Left hindlimb (tissue), 1 donor: ENCODE measurements around the gene RNF11.
"Not testable (repeated sequence)": the region's sequence is repeated elsewhere in the genome, so short reads cannot be mapped to it uniquely, and the experiment has no call there.

Experiments used
- DNase-seq: peaks from one replicate; pipeline ENCODE4 v3.0.0-alpha.2; 2018

The RNF11 gene

GRCh38 chr1:51228471-51228870 is 7.6 kb upstream of the RNF11 start:
- not testable (repeated sequence) for DNase-seq

GRCh38 chr1:51230501-51231078 is 5.5 kb upstream of the RNF11 start:
- no peak for DNase-seq

DNA sequence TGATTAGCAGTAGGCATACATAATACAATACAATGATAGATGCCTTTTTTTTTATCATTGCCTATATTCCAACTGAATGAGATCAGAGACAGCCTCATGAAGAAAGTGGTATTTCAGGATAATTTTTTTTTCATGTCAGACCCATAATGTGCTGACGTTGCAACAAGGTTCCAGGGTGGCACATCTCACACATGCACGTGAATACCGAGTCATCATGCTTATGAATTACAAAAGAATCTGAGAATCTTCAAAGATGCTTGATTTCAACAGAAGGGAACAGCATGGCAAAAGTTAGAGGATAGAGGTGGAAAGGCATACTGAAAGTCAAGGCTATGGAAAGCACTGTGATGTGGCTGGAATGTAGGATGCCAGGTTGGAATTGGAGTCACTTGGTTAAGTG is 5.0 kb upstream of the RNF11 start:
- no peak for DNase-seq

DNA sequence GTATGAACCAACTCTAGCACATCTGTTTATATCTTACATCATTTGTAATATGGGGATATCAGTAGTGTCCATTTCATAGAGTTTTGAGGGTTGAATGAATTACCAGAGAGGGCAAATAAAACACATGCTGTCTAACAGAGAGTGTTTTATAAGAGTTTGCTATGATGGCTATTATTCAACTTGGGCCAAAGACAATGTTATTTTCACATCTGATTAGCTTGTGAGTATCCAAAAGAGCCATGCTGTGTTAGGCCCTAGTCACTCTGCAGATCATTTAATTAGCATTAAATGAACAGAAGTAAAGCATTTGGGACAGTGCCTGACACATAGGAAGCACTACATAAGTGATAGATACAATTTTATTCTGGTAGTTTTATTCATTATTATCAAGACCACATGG is 4.2 kb upstream of the RNF11 start:
- DNase-seq: no peak

GRCh38 chr1:51234236-51234635 is 1.8 kb upstream of the RNF11 start:
- DNase-seq: not testable (repeated sequence)

DNA sequence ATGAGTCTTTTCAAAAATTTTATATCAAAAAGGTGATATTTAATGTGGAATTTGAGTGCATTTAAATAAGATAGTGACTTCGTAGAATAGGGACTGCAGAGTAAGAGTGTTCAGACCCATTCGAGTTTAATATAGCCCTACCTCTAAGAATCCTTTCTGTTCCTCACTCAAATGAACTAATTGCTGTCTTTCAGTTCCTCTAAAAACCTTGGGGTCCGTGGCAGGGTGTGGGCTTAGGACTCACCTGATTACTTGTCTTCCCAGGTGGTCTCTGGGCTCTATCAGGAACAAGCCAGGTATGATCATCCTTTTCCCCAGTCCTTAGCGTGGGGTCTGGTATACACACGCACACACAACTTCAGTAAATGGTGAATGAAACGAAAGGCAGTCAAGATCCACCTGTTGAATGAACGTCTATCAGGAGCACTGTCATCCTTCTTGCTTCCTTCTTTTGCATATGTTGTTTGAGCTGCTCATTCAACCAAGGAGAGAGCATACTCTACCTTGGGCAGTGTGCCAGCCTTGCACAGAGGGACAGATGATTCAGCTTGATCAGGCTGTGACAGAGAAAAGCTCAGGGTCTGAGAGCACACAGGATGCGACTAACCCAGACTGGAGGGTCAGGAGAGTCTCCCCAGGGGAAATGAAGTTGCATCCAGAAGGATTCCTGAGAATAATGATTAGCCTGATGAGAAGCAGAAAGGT is 1.2 kb upstream of the RNF11 start:
- DNase-seq: peak; percentile 35

DNA sequence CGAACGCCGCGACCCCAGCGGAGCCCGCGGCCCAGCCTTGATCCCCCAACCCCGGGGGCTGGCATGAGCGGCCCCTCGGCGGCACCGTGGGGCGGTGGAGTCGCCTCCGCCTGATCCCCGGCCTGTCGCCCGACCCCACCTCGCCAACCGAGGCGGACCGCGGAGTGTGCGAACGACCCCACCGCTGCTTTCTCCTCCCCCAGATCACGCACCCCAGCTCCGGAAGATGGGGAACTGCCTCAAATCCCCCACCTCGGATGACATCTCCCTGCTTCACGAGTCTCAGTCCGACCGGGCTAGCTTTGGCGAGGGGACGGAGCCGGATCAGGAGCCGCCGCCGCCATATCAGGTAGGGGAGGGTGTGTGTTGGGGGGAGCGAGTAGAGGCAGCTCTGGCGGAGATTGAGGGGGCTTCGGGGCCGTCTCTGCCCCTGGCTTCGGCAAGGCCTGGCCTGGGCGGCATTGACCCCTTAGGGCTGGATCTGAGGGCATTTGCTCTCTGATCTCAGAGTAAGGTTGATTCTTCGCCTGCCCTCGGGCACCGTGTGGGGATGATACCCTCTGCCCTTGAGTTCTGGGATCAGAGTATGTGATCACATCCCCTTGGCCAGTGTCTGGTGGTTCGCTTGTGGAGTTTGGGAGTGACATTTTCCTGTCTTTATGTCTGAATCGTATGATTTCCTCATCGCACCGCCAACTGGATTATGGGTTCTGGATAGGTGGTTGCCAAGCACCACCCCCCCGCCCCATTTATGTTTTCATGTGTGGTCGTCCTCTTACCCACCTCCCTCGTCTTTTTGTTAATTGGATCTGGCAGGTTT is 668 bp downstream of the RNF11 start:
- DNase-seq: peak; percentile 74

DNA sequence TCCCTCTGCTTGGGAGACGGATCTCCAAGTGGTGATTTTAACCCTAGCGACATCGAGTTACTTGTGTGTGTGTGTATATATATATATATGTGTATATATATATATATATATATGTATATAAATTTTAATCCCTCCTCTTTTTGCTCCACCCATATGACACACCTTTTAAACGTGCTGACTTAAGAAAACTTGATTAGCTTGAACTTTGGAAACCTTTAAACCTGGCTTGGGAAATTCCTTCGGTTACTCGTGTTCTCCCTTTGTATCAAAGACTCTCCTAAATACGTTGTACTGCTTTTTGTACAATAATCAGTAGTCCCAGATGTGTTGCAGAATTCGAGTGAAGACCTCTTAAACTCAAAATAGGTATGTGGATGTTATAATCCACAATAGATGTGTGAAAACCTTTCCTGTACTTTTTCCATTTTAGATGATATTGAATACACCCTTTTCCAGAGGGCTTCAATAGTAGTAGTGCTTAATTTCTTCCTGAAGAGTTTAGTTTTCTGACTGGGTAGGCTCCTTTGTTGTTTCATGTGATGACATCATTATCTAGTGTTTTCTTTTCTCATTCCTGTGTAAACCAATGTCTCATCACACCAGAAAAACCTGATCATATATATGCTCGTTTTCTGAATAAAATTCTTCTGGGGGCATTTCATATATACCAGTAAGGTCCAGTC is 1.4 kb downstream of the RNF11 start:
- DNase-seq: no peak

DNA sequence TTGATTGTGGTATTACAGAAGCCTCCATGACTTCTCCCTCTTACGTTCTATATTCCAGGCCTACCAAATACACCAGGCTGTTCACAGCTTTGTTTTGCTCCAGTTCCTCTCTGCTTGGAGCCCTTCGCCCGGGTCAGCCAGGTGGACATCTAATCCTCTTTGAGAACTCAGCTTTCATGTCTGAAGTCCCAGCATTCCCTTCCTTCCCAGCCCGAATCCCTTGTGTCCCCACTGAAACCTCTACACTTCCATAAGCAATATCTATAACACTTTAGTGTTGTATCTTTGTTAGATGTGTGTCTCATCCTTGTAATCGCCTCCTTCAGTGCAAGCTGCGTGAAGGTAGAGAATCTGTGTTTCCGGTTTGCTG is 1.9 kb downstream of the RNF11 start:
- peak; percentile 36 for DNase-seq

DNA sequence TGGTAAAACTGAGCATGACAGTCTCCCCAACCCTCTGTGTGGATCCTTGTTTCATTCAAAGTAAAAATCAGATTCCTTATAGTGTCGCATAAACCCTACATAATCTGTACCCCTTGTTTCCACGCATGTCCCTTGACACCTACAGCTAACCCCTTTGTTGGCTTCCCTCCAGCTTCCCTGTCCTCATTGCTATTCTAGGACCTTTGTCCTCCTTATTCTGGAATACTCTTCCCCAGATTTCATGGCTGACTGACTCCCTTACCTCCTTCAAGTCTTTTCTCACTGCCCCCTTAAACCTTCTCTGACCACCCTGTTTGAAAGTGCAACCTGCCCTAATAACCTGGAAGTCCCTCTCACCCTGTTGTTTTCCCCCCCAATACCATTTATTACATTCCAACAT is 4.0 kb downstream of the RNF11 start:
- no peak for DNase-seq

- DNase-seq: no peak
Observed at GRCh38 chr1:51241119-51241518, 5.0 kb downstream of the RNF11 start.

- no peak for DNase-seq
Observed at GRCh38 chr1:51242546-51242945, 6.5 kb downstream of the RNF11 start.

GRCh38 chr1:51247022-51247421 is 10.9 kb downstream of the RNF11 start:
- DNase-seq: no peak

GRCh38 chr1:51247499-51247898 is 11.4 kb downstream of the RNF11 start:
- DNase-seq: no peak

- DNase-seq: no peak
Observed at GRCh38 chr1:51249445-51249844, 13.4 kb downstream of the RNF11 start.

GRCh38 chr1:51250729-51251128 is 14.7 kb downstream of the RNF11 start:
- DNase-seq: not testable (repeated sequence)

DNA sequence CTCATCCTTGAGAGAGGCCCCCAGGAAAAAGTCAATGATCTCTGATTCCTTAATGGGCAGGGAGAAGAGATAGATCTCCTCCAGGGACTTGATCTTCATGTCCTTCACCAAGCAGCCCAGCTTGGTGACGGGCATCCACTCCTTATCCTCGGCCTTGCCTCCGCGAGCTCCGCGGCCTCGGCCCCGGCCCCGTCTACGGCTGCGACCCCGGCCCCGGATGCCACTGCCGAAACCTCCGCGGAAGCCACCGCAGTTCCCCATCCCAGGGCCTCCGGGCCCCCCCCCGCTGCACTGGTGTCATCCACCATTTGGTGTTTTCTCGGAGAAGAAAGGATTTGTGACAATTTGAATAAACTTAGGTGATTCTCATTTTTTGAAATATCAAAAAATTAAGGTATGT is 15.1 kb downstream of the RNF11 start:
- DNase-seq: not testable (repeated sequence)

GRCh38 chr1:51252366-51252765 is 16.3 kb downstream of the RNF11 start:
- no peak for DNase-seq

GRCh38 chr1:51253691-51254090 is 17.6 kb downstream of the RNF11 start:
- no peak for DNase-seq

- no peak for DNase-seq
Observed at GRCh38 chr1:51255331-51255730, 19.3 kb downstream of the RNF11 start.

GRCh38 chr1:51263147-51263877 is 27.2 kb downstream of the RNF11 start:
- DNase-seq: no peak

DNA sequence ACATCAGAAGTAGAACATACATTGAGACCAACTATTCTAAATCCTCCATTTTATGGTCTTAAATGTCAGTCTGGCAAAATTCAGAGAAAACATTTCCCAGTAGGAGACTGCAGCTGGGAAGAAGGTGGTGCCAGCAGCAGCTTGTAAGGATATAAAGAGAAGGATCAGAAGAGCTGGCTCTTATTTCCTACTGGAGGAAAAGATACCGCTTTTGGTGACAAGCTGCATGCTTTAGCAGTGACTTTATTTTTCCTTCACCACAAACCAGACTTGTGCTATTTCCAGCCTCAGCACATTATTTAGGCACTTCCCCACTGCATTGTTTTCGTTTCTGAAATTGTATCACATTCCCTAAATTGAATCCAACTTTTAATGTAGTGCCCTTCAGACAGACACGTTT is 28.4 kb downstream of the RNF11 start:
- peak; percentile 59 for DNase-seq

DNA sequence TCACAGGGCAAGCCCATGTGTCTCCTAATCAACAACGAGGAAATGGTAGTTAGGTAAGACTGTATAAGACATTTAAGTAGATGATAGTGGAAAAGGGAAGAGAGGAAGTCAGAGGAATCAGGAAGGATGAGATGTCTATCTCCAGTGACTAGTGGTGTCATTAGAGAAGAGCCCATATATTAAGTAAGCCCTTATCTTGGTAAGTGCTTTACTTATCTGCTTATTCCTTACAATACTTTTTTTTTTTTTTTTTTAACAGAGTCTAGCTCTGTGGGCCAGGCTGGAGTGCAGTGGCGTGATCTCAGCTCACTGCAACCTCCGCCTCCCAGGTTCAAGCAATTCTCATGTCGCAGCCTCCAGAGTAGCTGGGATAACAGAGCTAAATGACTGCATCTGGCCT is 29.5 kb downstream of the RNF11 start:
- DNase-seq: no peak
